ENCODE results near the gene GRM7. TPM values are rescaled to one million over a fixed set of nuclear protein-coding genes. Genes with fewer than 3 reads are reported as not detected.

Gene GRM7
- total RNA-seq, 1 experiment from 2014 or later = not detected

DNA sequence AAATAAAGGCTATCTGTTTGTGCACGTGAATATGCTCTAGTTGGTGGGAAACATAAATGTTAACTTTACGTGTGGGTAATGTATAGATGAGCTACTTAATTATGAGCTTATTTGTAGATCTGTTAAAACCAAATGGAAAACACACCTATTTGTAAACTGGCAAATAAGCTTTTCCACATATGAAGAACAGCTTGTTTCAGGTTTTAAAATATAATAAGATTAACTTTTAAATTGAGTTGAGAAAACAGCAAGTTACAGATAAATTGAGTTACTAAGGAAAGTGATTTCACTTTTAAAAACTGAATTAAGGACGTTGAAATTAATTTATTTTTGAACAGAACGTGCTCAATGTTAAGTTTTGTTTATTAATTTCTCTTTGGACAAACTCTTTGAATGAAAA is 140.5 kb downstream of the GRM7 start:
- Histone ChIP-seq H3K4me1 (ENCODE audit: insufficient read depth, low read length, poor library complexity, severe bottlenecking) (no peaks in the 10 kb centered on the region), H3K9me3 (ENCODE audit: low read depth, low read length, poor library complexity, severe bottlenecking) (no peaks in the 10 kb centered on the region), H3K4me3 (ENCODE audit: low read depth, low read length, poor library complexity, severe bottlenecking) (no peak overlapping the region), H3K36me3 (ENCODE audit: insufficient read depth, low read length, poor library complexity, severe bottlenecking) (no peaks in the 10 kb centered on the region), H3K27ac (ENCODE audit: low read depth, low read length, poor library complexity, severe bottlenecking) (no peak overlapping the region), H3K27me3 (replicated peaks; ENCODE audit: insufficient read depth, low read depth, low read length, poor library complexity) (no peaks in the 10 kb centered on the region)
- no peak for TF ChIP-seq EZH2 (IDR thresholded peaks at IDR 0.05; ENCODE audit: borderline replicate concordance, low read depth, low read length, poor library complexity, severe bottlenecking)
- TF ChIP-seq, protein P1, sequence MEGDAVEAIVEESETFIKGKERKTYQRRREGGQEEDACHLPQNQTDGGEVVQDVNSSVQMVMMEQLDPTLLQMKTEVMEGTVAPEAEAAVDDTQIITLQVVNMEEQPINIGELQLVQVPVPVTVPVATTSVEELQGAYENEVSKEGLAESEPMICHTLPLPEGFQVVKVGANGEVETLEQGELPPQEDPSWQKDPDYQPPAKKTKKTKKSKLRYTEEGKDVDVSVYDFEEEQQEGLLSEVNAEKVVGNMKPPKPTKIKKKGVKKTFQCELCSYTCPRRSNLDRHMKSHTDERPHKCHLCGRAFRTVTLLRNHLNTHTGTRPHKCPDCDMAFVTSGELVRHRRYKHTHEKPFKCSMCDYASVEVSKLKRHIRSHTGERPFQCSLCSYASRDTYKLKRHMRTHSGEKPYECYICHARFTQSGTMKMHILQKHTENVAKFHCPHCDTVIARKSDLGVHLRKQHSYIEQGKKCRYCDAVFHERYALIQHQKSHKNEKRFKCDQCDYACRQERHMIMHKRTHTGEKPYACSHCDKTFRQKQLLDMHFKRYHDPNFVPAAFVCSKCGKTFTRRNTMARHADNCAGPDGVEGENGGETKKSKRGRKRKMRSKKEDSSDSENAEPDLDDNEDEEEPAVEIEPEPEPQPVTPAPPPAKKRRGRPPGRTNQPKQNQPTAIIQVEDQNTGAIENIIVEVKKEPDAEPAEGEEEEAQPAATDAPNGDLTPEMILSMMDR (conservative IDR thresholded peaks at IDR 0.05; ENCODE audit: low read depth, low read length) = no peak
- CTCF ChIA-PET = no interaction called here
- intact Hi-C loops (cut with micrococcal nuclease; ENCODE audit: unreplicated experiment) = no loop called here
- BruUV-seq (replicated peaks) = no TSS peak
- no peak for DNase-seq (ENCODE audit: low spot score)
- POLR2A ChIA-PET (ENCODE audit: low non-redundant PET) = no interaction called here

DNA sequence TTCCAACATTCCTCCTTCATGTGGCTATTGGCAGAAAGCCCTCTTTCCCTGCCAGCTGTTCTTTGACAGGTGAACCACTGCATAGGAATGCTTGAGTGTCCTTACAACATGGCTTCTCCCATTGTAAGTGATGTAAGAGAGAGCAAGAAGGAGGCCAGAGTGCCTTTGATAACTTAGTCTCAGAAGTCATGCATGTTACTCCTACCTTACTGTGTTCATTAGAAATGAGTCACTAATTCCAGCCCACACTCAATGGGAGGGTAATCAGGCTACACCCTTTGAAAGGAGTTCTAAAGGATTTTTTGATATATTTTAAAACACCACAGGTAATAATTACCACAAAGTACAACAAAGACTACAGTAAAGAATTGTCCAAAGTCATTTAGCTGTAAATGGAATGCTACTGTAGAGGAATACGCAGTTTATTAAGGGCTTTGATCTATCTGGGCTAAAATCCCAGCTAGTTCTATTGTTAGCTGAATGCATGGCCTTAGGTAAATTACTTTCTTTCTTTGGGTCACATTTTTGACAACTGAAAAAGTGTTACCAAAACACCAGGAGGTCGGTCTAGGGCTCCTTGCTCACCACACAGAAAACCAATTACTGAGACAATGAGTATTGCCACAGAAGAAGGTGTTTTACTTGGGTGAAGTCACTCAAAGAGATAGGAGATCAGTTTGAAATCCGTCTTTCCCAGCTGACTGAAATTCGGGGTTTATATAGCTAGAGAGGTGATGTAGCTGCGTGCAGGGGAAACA is 154.9 kb downstream of the GRM7 start:
- Histone ChIP-seq H3K9me3 (ENCODE audit: low read depth, low read length, poor library complexity, severe bottlenecking) (no peaks in the 10 kb centered on the region), H3K4me1 (ENCODE audit: insufficient read depth, low read length, poor library complexity, severe bottlenecking) (no peaks in the 10 kb centered on the region), H3K27ac (ENCODE audit: low read depth, low read length, poor library complexity, severe bottlenecking) (no peak overlapping the region), H3K4me3 (ENCODE audit: low read depth, low read length, poor library complexity, severe bottlenecking) (no peak overlapping the region), H3K27me3 (replicated peaks; ENCODE audit: insufficient read depth, low read depth, low read length, poor library complexity) (no peaks in the 10 kb centered on the region), H3K36me3 (ENCODE audit: insufficient read depth, low read length, poor library complexity, severe bottlenecking) (no peaks in the 10 kb centered on the region)
- ChIA-PET CTCF (no interaction called here), POLR2A (ENCODE audit: low non-redundant PET) (no interaction called here)
- no peak for TF ChIP-seq EZH2 (IDR thresholded peaks at IDR 0.05; ENCODE audit: borderline replicate concordance, low read depth, low read length, poor library complexity, severe bottlenecking)
- TF ChIP-seq, protein P1 (conservative IDR thresholded peaks at IDR 0.05; ENCODE audit: low read depth, low read length) = no peak
- BruUV-seq (replicated peaks) = no TSS peak
- DNase-seq (ENCODE audit: low spot score) = no peak
- intact Hi-C loops (cut with micrococcal nuclease; ENCODE audit: unreplicated experiment) = no loop called here

DNA sequence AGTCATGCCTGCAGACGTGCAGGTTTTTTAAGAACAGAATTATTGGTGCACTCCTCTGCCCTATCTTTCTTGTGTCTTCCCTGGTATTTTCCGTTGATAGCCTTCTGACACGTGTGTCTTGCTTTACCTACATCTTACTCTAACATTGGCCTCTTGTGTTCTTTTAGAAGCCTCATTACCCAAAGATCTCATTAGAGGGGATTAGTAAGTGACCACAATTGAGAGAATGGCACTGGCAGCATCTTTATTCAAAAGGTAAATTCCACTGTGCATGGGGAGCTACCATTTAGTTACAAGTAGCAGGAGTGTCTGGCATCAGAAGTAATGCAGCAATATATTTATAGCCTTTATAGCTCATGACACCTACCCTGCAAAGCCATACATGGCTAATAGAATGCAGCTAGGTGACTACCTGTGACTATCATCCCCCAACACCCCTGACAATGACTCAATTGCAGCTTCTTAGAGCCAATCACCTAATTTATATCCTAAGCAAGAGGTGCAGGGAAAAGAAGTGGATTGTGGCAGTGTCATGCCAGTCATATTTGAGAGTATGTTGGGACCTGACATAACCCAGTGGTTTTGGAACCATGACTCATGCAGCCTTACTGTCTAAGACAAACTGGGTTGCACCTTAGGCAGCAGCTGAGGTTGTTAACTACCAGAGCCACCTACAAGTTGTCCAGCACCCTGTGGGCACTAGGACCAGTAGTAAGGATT is 164.8 kb downstream of the GRM7 start:
- intact Hi-C loops (cut with micrococcal nuclease; ENCODE audit: unreplicated experiment) = no loop called here
- Histone ChIP-seq H3K36me3 (ENCODE audit: insufficient read depth, low read length, poor library complexity, severe bottlenecking) (no peaks in the 10 kb centered on the region), H3K4me1 (ENCODE audit: insufficient read depth, low read length, poor library complexity, severe bottlenecking) (no peaks in the 10 kb centered on the region), H3K27ac (ENCODE audit: low read depth, low read length, poor library complexity, severe bottlenecking) (no peak overlapping the region), H3K9me3 (ENCODE audit: low read depth, low read length, poor library complexity, severe bottlenecking) (no peaks in the 10 kb centered on the region), H3K4me3 (ENCODE audit: low read depth, low read length, poor library complexity, severe bottlenecking) (no peak overlapping the region), H3K27me3 (replicated peaks; ENCODE audit: insufficient read depth, low read depth, low read length, poor library complexity) (no peaks in the 10 kb centered on the region)
- ChIA-PET POLR2A (ENCODE audit: low non-redundant PET) (no interaction called here), CTCF (no interaction called here)
- BruUV-seq (replicated peaks) = no TSS peak
- no peak for DNase-seq (ENCODE audit: low spot score)
- no peak for TF ChIP-seq EZH2 (IDR thresholded peaks at IDR 0.05; ENCODE audit: borderline replicate concordance, low read depth, low read length, poor library complexity, severe bottlenecking)
- TF ChIP-seq, protein P1 (conservative IDR thresholded peaks at IDR 0.05; ENCODE audit: low read depth, low read length) = no peak

Measured in A673 (cell line).